Common myeloid progenitor, CD34-positive (primary cell): ENCODE measurements around the gene MRPL10.

Experiments used
- CTCF ChIA-PET: fragments of 350-600 bp; sonication (Branson Sonifier 250); formaldehyde crosslinking; loops from one replicate; lab custom pipeline; 2021; ENCODE audit warnings: antibody characterized with exemption; lab: Charles Lee
- POLR2A ChIA-PET: fragments of 350-600 bp; sonication (Branson Sonifier 250); formaldehyde crosslinking; loops from one replicate; lab custom pipeline; 2021; ENCODE audit warnings: antibody characterized with exemption; lab: Charles Lee
- DNase-seq, 3 donors: peaks; one replicate each; pipeline versions ENCODE4 v3.0.0 to v3.0.0-alpha.2; 2013
- H3K27ac ChIP-seq, 2 experiments: 1 replicate in 1 of 2; 2 replicates in 1 of 2; pipeline ENCODE4 v1.7.0; 2013; ENCODE audit warnings: inconsistent platforms in 2 of 2, low read length in 2 of 2, mild to moderate bottlenecking in 2 of 2, low read depth in 1 of 2, moderate library complexity in 1 of 2; ENCODE audit not compliant: severe bottlenecking in 2 of 2, insufficient read depth in 1 of 2, poor library complexity in 1 of 2
- H3K27me3 ChIP-seq, 5 experiments: replicated peaks in 2 of 5; 1 replicate in 3 of 5; 2 replicates in 2 of 5; pipeline versions ENCODE4 v1.6.1 to v1.7.0; 2013; ENCODE audit warnings: low read length in 4 of 5, mild to moderate bottlenecking in 2 of 5, moderate library complexity in 2 of 5, inconsistent platforms in 1 of 5; ENCODE audit not compliant: insufficient read depth in 5 of 5, control insufficient read depth in 4 of 5
- H3K36me3 ChIP-seq, 4 experiments: 1 replicate in 2 of 4; 2 replicates in 2 of 4; pipeline versions ENCODE4 v1.6.1 to v1.7.0; 2013; ENCODE audit warnings: low read length in 3 of 4, control low read depth in 1 of 4, mild to moderate bottlenecking in 1 of 4; ENCODE audit not compliant: control insufficient read depth in 4 of 4, insufficient read depth in 4 of 4
- H3K4me1 ChIP-seq, 4 experiments: 1 replicate in 3 of 4; 2 replicates in 1 of 4; pipeline versions ENCODE4 v1.6.1 to v1.7.1; 2013; ENCODE audit warnings: low read length in 3 of 4, mild to moderate bottlenecking in 3 of 4, control low read depth in 1 of 4, inconsistent platforms in 1 of 4, moderate library complexity in 1 of 4; ENCODE audit not compliant: control insufficient read depth in 4 of 4, insufficient read depth in 4 of 4; ENCODE audit errors: control extremely low read depth in 1 of 4
- H3K4me3 ChIP-seq, 7 experiments: 1 replicate in 4 of 7; 2 replicates in 3 of 7; pipeline versions ENCODE4 v1.5.1 to v1.7.0; 2013; ENCODE audit warnings: mild to moderate bottlenecking in 7 of 7, low read length in 6 of 7, moderate library complexity in 6 of 7, inconsistent platforms in 2 of 7, low read depth in 2 of 7, control low read depth in 1 of 7; ENCODE audit not compliant: insufficient read depth in 4 of 7, control insufficient read depth in 1 of 7; ENCODE audit errors: extremely low read depth in 1 of 7
- H3K9me3 ChIP-seq, 5 experiments: 1 replicate in 4 of 5; 2 replicates in 1 of 5; pipeline versions ENCODE4 v1.6.1 to v1.7.1; 2013; ENCODE audit warnings: low read length in 4 of 5, mild to moderate bottlenecking in 2 of 5, inconsistent platforms in 1 of 5, low read depth in 1 of 5, moderate library complexity in 1 of 5; ENCODE audit not compliant: control insufficient read depth in 4 of 5, insufficient read depth in 2 of 5; ENCODE audit errors: control extremely low read depth in 1 of 5
- WGBS: methylation state at CpG from one replicate; pipeline ENCODE4 v1.1.5; 2013; ENCODE audit not compliant: insufficient coverage; 5-methylcytosine and 5-hydroxymethylcytosine counted together

MRPL10 gene

GRCh38 chr17:47821031-47821423 is 10.3 kb downstream of the MRPL10 start:
- Histone ChIP-seq H3K4me1 (peaks cover 0 to 29% (median 23%) of the 10 kb centered on the region in 4 experiments), H3K9me3 (no peaks in the 10 kb centered on the region), H3K27me3 (no peaks in the 10 kb centered on the region), H3K36me3 (peaks cover 4 to 58% (median 43%) of the 10 kb centered on the region in 4 experiments), H3K27ac (peak overlapping the region; percentile 62 to 83), H3K4me3 (peak overlapping the region; percentile 60 to 97 (median 89))
- ChIA-PET CTCF (interaction anchor here (0.7 to 2.2 kb wide), 8 partner anchors 9 to 70 kb away, joined by 3 to 11 read pairs (median 4); partner anchors contain the start of genes LRRC46, MRPL10 and SCRN2), POLR2A (no interaction called here)
- 0% methylated on average over 2 of the region's 4 CpGs for WGBS
- DNase-seq, result no peak

GRCh38 chr17:47820033-47820789 is 11.1 kb downstream of the MRPL10 start:
- POLR2A ChIA-PET, result no interaction called here
- Histone ChIP-seq H3K9me3 (no peaks in the 10 kb centered on the region), H3K4me1 (peaks cover 0 to 29% (median 23%) of the 10 kb centered on the region in 4 experiments), H3K4me3 (peak overlapping the region in 3 of 7 experiments; percentile 8 to 97 (median 90)), H3K27ac (no peak overlapping the region), H3K27me3 (no peaks in the 10 kb centered on the region), H3K36me3 (peaks cover 4 to 60% (median 44%) of the 10 kb centered on the region in 4 experiments)
- CTCF ChIA-PET, result interaction anchor here (2.2 kb wide), 1 partner anchor 20 kb away, joined by 7 read pairs; the partner anchor contains the start of gene SCRN2
- DNase-seq, result no peak
- 86% methylated on average over 7 of the region's 12 CpGs for WGBS

GRCh38 chr17:47819475-47819874 is 11.9 kb downstream of the MRPL10 start:
- H3K27me3 ChIP-seq, result no peaks in the 10 kb centered on the region
- H3K4me1 ChIP-seq, result peaks cover 0 to 29% (median 23%) of the 10 kb centered on the region in 4 experiments
- CTCF ChIA-PET, result no interaction called here
- H3K9me3 ChIP-seq, result no peaks in the 10 kb centered on the region
- no peak overlapping the region for H3K27ac ChIP-seq
- peaks cover 4 to 66% (median 48%) of the 10 kb centered on the region in 4 experiments for H3K36me3 ChIP-seq
- POLR2A ChIA-PET, result no interaction called here
- DNase-seq, result no peak
- WGBS, result 100% methylated on average over 10 of the region's 10 CpGs
- no peak overlapping the region for H3K4me3 ChIP-seq

DNA sequence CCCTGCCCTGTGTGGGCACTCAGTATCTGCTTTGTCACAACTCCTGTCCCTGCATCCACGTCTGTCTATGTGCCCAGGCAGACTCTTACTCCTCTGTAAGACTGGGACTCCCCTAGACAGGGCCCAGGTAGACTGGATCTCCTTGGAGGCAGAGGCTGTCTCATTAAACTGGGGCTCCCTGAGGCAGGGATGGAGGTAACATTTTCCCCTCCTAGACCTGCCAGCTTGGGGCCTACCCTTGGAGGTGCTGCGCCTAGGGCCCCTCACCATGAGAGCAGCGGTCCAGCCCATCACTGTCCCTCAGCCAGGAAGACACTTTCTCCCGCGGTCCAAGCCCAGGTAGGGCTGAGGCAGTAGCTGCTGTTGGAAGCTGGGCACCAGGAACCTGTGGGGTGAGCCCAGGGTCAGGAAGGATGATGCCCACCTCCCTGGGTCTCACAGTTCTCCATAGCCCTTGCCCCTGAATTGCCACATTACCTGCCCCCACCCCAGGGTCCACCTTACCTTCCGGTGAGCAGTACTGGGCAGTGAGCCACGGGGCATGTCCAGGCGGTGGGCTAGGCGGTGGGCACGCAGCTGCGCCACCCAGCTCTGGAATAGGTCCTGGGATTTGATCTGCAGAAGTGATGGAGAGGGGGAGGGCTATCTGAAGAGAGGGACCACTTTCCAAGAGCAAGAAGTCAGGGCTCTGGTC is 13.2 kb downstream of the MRPL10 start:
- CTCF ChIA-PET, result interaction anchor here (0.8 kb wide), 1 partner anchor 87 kb away, joined by 3 read pairs; no protein-coding TSS in a partner anchor
- no peak for DNase-seq
- WGBS, result 97% methylated on average over 6 of the region's 11 CpGs
- H3K27me3 ChIP-seq, result no peaks in the 10 kb centered on the region
- H3K9me3 ChIP-seq, result no peaks in the 10 kb centered on the region
- no peak overlapping the region for H3K4me3 ChIP-seq
- POLR2A ChIA-PET, result no interaction called here
- H3K27ac ChIP-seq, result no peak overlapping the region
- peaks cover 0 to 25% (median 23%) of the 10 kb centered on the region in 4 experiments for H3K4me1 ChIP-seq
- peaks cover 4 to 67% (median 42%) of the 10 kb centered on the region in 4 experiments for H3K36me3 ChIP-seq

GRCh38 chr17:47816947-47817346 is 14.4 kb downstream of the MRPL10 start:
- WGBS, result 100% methylated on average over 8 of the region's 10 CpGs
- no peaks in the 10 kb centered on the region for H3K9me3 ChIP-seq
- H3K4me3 ChIP-seq, result no peak overlapping the region
- peaks cover 7 to 76% (median 50%) of the 10 kb centered on the region in 4 experiments for H3K36me3 ChIP-seq
- peaks cover 0 to 21% (median 17%) of the 10 kb centered on the region in 4 experiments for H3K4me1 ChIP-seq
- H3K27ac ChIP-seq, result no peak overlapping the region
- no peak for DNase-seq
- ChIA-PET POLR2A (no interaction called here), CTCF (no interaction called here)
- no peaks in the 10 kb centered on the region for H3K27me3 ChIP-seq

- Histone ChIP-seq H3K9me3 (no peaks in the 10 kb centered on the region), H3K27me3 (no peaks in the 10 kb centered on the region), H3K36me3 (peaks cover 10 to 78% (median 56%) of the 10 kb centered on the region in 4 experiments), H3K4me1 (peaks cover 0 to 13% (median 13%) of the 10 kb centered on the region in 4 experiments), H3K27ac (no peak overlapping the region), H3K4me3 (no peak overlapping the region)
- 96% methylated on average over 11 of the region's 21 CpGs for WGBS
- DNase-seq, result no peak
- ChIA-PET POLR2A (no interaction called here), CTCF (no interaction called here)
These were observed 15.1 kb downstream of the MRPL10 start for GRCh38 chr17:47816111-47816735.
